ENCODE results near the gene SOCS7. TPM values are rescaled to one million over a fixed set of nuclear protein-coding genes. Genes with fewer than 3 reads are reported as not detected.

The SOCS7 gene
- total and polyA plus RNA-seq, 10 of the 15 experiments (the other 5 are each of a cell fraction or from before 2014, with no cell fraction given) = 0.68 to 12.8 (median 7.3) TPM

GRCh38 chr17:38350035-38350434, 1.6 kb upstream of the SOCS7 start:
- ChIA-PET CTCF (interaction anchor here (0.9 to 9.3 kb wide), 24 partner anchors 9 to 205 kb away, joined by 3 to 349 read pairs (median 8); no protein-coding TSS in a partner anchor), RAD21 (ENCODE audit: unreplicated experiment) (interaction anchor here (1.2 to 8.4 kb wide), 8 partner anchors 24 to 316 kb away, joined by 5 to 172 read pairs (median 6); no protein-coding TSS in a partner anchor), POLR2A (interaction anchor here (1.2 to 1.8 kb wide), 3 partner anchors 25 to 64 kb away, joined by 3 to 16 read pairs (median 6); partner anchors contain the start of gene MRPL45), SMC1A (ENCODE audit: uncharacterized antibody, unreplicated experiment) (interaction anchor here (0.7 to 7.9 kb wide), 15 partner anchors 10 to 145 kb away, joined by 3 to 161 read pairs (median 3); no protein-coding TSS in a partner anchor)
- Histone ChIP-seq H3K4me3 (no peak overlapping the region), H3K4me2 (ENCODE audit: control insufficient read depth, insufficient read depth) (no peak overlapping the region), H3K36me3 (ENCODE audit: control insufficient read depth in 2 of 2, insufficient read depth in 2 of 2, low read length in 1 of 2) (no peaks in the 10 kb centered on the region), H4K20me1 (ENCODE audit: control insufficient read depth, insufficient read depth) (no peaks in the 10 kb centered on the region), H3K27me3 (replicated peaks in 1 of 2; ENCODE audit: control insufficient read depth in 2 of 2, insufficient read depth in 2 of 2, low read length in 1 of 2) (no peaks in the 10 kb centered on the region), H3K79me2 (ENCODE audit: control insufficient read depth, insufficient read depth, low read length) (peaks cover 8% of the 10 kb centered on the region), H3K9me3 (replicated peaks; ENCODE audit: control insufficient read depth, insufficient read depth, low read length) (no peaks in the 10 kb centered on the region), H3K27ac (ENCODE audit: control insufficient read depth, insufficient read depth) (no peak overlapping the region), H3K9ac (ENCODE audit: control insufficient read depth, insufficient read depth, low read length) (no peak overlapping the region; the same call in 1 of the 2 replicates), H3K4me1 (ENCODE audit: control insufficient read depth, insufficient read depth, low read length) (peaks cover 4% of the 10 kb centered on the region), H2AFZ (ENCODE audit: control insufficient read depth, low read depth, low read length) (no peak overlapping the region)
- 96% methylated on average over 2 of the region's 2 CpGs for WGBS (ENCODE audit: insufficient coverage, insufficient replicate concordance, low lambda C conversion rate, missing lambda C conversion rate)
- BruUV-seq (replicated peaks) = no TSS peak
- FAIRE-seq (no peak), ATAC-seq (no peak), DNase-seq (ENCODE audit: low read depth, low spot score) (no peak)
- in situ Hi-C loops (cut with MboI) = no loop called here
- intact Hi-C loops (cut with micrococcal nuclease; ENCODE audit: unreplicated experiment) = loop anchor here (10.0 kb wide), 1 partner anchor 325 kb away; the partner anchor contains the start of gene EPOP
- TF ChIP-seq ZBTB33 (IDR thresholded peaks at IDR 0.05) (no peak), IKZF2 (IDR thresholded peaks at IDR 0.05) (no peak), ZBTB4 (CRISPR knock-in tag; IDR thresholded peaks at IDR 0.05) (no peak), NR2F1 (conservative IDR thresholded peaks at IDR 0.05) (no peak), PML (IDR thresholded peaks at IDR 0.05; ENCODE audit: low read length) (no peak), PAX8 (IDR thresholded peaks at IDR 0.05) (no peak), ZNF207 (IDR thresholded peaks at IDR 0.05; ENCODE audit: borderline replicate concordance) (no peak)

All from GM12878 (cell line).